KG1 (cell line): Measurements from ENCODE around the gene CCDC88B.

Experiments
- DNase-seq: peaks from one replicate; lab custom pipeline; 2025; lab: John Stamatoyannopoulos, UW

Gene CCDC88B

DNA sequence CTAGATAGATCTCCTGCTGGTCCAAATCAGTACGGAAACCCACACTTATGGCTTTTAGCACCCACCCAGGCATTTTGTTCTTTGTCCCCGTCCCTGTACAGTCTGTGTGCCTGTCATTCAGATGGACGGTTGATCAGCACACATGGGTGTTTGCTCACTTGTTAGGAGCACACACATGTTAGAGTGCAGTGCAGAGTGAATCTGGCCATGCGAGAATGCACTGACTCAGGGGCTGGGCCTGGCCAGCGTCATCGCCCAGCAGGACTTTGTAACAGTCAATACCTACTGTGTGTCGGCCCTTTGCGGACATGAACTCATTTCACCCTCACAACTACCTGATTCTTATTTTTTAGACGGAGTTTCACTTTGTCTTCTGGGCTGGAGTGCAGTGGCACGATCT is 22.3 kb downstream of the CCDC88B start:
- DNase-seq: no peak

DNA sequence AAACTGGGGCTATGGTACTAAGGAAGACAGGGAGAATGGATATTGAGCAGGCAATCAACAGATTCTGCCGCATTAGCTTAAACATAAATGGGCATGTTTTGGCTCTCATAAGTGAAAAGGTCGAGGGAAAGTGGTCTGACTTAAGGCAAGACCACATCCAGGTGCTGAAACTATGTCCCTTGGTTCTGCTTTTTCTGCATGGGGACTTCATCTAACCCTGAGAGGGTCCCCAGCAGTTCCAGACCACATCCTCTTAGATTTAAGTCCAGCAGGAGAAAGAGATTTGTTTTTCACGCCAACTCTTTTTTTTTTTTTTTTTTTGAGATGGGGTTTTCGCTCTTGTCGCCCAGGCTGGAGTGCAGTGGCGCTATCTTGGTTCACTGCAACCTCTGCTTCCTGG is 24.4 kb downstream of the CCDC88B start:
- no peak for DNase-seq

DNA sequence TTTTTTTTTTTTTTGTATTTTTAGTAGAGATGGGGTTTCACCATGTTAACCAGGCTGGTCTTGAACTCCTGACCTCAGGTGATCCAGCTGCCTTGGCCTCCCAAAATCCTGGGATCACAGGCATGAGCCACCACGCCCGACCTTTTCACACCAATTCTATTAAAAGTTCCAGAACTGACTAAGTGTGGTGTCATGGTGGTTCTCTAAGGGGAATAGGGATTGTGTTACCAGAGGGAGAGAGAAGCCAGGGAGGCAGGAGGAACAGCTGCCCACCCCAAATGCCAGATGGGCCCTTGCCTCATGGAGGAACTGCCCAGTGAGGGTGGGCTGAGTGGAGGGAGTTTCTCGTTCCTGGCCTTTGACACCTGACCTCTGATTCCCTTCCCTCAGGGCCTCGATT is 24.9 kb downstream of the CCDC88B start:
- no peak for DNase-seq

DNA sequence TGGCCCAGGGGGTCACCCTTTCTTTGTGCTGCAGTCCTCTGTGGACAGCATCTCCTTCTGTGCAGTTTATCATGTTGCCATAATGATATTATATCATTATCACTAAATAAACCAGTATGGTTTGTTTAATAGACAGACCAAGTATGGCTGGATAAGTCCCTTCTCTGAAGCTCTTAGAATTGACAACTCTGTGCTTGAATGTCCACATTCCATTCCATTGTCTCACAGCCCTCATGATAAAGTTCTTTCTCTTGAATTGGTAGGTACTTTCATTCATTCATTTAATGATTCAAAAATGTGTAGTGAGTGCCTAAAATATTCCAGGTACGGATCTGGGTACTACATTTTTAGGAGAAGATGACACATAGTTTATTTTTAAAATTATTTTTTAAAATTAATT is 26.7 kb downstream of the CCDC88B start:
- no peak for DNase-seq

DNA sequence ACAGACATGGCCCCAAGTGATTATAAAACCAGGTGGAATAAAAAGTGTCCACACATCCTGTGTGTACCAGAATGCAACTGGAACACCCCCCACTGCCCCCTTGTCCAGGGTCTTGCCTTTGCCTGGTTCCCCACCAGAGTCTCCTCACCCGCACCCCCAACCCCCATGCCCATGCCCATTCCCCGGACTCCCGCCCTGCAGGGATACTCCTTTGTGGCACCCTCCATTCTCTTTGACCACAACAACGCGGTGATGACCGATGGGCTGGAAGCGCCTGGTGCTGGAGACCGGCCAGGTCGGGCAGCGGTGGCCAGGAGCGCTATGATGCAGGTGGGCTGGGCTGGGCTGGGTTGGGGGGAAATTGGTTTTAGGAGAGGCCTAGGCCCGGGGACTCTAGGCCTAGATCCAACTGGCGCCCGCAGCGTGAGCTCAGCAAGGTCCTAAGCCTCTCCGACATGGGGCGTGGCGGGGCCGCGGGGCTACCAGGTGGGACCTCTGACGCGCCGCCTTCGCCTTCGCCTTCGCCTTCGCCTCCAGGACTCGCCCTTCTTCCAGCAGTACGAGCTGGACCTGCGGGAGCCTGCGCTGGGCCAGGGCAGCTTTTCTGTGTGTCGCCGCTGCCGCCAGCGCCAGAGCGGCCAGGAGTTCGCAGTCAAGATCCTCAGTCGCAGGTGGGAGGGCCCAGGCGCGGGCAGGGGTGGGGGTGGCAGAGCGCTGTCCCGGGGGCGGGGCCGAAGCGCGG is 28.1 kb downstream of the CCDC88B start:
- DNase-seq: no peak

DNA sequence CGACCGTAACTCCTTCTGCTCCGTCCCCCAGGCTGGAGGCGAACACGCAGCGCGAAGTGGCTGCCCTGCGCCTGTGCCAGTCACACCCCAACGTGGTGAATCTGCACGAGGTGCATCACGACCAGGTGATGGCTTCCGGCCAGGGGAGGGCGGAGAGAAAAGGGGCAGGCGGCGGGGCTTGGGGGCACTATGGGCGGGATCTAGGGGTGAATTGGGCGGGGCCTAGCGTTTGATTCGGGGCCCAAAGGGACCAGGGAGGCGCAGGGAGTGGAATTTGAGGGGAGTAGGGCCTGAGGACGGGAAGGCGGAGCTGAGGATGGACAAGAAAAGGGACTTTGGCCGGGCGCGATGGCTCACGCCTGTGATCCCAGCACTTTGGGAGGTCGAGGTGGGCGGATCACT is 28.7 kb downstream of the CCDC88B start:
- DNase-seq: no peak

DNA sequence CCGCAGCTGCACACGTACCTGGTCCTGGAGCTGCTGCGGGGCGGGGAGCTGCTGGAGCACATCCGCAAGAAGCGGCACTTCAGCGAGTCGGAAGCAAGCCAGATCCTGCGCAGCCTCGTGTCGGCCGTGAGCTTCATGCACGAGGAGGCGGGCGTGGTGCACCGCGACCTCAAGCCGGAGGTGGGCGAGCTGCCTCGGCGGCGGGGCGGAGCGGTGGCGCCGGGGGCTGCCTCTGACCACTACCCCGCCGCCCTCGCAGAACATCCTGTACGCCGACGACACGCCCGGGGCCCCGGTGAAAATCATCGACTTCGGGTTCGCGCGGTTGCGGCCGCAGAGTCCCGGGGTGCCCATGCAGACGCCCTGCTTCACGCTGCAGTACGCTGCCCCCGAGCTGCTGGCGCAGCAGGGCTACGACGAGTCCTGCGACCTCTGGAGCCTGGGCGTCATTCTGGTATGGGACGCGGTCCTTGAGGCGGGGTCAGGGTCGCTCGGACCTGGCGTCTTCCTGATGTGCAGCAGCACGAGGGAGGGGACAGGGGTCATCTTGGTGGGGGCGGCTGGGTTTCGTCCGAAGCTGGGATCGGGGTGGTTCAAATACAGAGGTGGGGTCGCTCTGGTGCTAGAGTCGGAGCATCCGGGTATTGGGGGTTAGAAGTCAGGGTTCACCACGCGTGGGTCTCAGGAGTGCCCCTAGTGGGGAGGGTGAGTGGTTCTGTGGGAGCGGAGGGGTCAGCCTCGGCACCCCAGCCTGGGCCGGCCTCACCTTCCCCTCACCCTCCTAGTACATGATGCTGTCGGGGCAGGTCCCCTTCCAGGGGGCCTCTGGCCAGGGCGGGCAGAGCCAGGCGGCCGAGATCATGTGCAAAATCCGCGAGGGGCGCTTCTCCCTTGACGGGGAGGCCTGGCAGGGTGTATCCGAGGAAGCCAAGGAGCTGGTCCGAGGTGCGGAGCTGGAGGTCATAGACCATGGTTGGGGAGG is 29.7 kb downstream of the CCDC88B start:
- DNase-seq: no peak

DNA sequence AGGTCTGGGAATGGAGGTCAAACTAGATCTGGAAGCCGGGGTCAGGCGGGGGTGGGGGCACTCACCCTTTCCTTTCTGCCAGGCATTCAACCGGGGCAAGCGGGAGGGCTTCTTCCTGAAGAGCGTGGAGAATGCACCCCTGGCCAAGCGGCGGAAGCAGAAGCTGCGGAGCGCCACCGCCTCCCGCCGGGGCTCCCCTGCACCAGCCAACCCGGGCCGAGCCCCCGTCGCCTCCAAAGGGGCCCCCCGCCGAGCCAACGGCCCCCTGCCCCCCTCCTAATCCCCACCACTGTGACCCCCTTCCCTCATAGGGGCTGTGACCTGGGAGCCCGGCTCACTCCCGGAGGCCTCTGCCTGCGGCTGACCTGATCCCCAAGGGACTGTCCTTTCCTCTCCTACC is 31.2 kb downstream of the CCDC88B start:
- DNase-seq: no peak

DNA sequence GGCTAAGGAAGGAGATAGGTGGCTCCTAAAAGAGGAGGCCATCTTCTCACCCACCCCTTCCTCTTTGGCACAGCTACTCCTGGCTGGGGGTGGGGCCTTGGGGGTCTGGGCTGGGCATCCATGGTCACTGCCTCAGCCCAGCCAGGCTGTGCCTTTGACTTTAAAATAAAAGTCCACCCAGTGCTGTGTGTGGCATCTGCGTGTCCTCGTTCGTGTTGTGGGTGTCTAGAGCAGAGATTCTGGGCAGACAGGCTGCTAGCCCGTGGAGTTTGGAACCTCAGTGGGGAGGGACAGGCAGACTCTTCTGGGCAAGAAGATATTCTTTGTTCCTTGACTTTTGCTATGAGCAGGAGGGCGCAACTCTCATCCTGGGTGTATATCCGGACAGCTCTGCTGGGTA is 32.0 kb downstream of the CCDC88B start:
- no peak for DNase-seq

DNA sequence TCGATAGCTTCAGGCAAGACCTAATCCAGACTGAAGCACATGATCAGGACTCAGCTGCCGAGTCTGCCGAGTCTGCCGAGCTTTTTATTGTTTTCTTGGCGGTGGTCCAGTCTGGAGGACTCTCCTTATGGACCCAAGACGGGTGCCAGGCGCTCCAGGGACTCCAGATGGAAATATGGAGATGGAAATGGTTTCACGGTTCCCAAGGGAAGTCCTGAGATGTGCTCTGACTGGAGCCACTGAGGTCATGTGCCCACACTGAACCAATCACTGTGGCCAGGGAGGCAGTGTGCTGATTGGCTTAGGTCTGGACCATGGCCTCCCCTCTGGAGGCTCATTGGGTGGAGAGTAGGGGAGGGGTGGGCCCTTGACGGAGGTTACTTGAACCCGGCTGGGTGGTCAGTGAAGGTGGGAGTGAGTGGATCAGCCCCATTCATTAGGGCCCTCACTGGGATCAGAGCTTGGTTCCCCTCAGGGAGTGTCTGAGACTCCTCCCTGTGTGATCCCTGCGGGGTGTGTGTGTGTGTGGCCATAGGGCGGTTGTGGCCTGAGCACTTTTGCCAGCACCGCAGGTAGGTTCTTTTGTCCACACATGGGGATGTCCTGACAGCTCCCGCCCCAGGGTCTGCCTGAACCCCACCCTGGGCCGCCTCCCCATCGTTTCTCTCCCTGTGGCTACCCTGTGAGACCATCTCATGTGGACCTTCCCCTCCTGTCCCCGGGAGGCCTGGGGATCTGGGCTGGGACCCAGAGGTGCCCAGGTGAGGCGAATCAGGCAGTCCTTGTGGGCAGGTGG is 33.0 kb downstream of the CCDC88B start:
- no peak for DNase-seq

DNA sequence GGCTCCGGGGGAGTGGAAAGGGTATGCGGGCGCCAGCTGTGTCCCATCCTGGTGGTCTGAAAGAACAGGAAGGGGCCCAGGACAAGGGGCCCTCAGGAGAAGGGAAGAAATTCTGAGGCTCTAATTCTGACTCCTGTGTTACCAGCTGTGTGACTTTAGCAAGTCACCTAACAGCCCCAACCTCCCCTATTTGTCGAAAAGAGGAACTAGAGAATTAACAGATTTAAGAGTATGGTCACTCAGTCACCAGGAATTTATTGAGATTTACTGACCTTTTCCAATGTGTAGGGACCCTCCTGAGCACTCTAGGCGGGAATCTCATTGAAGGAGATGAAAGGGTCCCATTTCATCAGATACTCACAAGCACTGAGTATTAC is 33.6 kb downstream of the CCDC88B start:
- no peak for DNase-seq

DNA sequence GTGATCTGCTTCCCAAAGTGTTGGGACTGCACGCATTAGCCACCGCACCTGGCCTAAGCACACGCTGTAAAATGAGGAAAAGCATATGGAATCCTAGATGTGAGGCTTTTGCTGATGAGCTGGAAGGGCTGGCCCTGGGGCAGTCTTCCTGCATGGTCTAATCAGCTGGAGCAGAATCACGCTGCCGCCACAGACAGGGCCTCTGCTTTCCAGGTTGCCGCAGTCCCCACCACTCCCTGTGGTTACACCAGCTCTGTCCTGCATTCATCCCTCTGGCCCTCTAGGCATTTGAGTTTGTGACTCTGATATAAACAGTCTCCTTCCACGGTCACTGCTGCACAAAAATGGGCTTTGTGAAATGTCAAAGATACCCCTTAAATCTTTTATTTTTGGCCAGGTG is 36.1 kb downstream of the CCDC88B start:
- DNase-seq: no peak

DNA sequence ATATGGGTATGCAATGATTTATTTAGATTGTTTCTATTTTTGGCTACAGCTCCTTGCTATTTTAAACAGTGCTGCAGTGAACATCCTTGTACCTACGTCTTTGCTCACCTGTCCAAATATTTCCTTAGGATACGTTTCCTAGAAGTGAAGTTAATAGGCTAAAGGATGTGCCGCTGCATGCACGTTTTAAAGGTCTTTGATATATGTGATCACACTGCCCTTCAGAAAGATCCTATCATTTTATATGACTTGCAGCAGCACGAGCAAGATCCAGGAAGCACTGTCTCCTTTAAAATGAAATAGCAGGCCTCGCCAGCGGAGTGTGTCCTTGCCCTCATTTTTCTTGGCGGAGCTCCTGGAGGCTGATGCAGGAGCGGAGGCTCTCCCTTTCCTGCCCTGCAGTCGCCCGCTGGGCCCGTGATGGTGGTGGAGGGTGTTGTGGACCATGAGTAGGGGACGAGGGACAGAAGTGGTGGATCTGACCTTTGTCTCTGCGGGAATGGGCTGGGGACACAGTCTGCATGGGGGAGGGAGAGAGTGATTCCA is 38.4 kb downstream of the CCDC88B start:
- no peak for DNase-seq

DNA sequence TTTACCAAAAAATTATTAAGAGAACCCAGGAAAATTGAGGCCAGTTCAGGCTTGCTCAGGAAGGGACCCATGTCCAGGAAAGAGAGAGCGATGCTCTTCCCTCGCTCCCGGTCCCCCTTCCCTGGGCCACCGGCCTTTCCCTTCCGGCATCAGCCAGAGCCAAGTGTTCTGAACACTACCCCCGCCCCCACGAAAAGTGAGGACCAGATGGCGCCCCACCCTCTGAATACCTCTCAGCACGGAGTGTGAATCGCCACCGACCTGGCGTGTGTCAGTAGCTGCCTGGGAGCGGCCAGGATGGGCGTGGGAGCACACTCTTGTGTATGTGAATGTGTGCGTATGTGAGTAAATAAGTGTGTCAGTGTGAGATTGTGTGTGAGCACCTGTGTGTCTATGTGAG is 39.2 kb downstream of the CCDC88B start:
- no peak for DNase-seq

DNA sequence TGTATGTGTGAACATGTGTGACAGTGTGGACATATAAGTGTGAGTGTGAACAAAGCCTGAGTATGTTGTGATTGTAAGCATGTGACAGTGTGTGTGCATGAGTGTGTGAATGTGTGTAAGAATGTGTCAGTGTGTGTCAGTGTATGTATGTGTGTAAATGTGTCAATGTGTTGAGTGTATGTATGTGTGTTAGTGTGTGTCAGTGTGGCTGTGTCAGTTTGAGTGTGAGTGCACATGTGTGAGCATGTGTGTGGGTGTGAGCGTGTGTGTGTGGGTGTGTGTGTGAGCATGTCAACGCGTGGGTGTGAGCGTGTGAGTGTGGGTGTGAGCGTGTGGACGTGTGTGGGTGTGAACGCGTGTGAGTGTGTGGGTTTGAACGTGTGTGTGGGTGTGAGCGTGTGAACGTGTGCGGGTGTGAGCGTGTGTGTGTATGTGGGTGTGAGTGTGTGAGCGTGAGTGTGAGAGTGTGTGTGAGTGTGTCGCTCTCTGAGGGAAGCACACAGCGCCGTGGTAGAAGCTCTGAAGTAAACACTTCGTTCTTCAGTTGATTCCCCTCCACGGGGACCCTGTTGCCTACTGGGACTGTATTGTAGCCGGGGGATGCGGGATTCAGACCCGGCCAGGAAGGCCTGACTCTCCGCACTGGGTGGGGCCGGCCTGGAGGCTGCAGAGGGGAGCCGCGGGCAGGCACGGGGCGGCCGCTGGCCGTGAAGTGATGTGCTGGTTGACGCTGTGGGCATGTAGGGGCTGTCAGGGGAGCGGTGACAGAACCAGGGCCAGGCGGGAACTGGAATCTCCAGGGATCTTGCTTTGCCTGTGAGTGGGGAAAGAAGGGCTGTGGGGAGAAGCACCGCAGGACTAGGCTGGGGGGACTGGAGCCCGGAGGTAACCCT is 40.1 kb downstream of the CCDC88B start:
- no peak for DNase-seq

DNA sequence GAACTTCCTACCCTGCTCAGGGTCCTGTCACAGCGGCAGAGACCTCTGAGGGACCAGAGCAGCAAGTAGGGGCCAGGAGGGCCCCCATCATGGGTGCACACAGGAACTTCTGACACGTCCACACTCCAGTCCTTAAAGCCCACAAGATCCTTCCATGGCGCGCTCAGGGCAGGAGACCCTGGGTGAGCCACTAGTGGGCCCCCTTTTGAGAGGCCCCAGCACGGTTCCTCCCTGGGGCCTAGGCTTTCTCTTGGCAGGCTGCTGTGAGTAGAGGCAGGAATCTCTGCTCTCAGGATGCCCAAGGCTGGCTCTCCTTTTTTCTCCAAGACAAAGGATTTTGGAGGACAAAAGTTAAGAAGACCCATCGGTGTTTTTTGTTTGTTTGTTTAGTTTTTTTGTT is 41.3 kb downstream of the CCDC88B start:
- DNase-seq: no peak

DNA sequence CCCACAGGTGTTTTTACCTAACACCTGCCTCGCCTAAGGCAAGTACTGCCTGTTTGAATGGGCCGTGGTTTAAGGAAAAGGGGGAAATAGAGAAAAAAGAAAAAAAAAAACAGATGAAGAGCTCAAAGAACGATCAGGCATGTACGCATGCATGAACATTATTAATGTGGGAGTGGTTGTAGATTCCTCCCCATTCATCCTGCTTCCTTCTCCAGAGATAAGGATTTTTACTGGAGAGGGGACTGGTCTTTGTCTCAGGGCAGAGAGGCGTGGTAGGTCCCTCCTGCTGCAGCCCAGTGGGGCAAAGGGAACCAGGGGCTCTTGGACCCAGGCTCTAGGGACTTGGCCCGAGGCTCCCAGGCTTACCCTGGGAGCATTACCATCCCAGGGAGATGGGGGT is 42.0 kb downstream of the CCDC88B start:
- no peak for DNase-seq

DNA sequence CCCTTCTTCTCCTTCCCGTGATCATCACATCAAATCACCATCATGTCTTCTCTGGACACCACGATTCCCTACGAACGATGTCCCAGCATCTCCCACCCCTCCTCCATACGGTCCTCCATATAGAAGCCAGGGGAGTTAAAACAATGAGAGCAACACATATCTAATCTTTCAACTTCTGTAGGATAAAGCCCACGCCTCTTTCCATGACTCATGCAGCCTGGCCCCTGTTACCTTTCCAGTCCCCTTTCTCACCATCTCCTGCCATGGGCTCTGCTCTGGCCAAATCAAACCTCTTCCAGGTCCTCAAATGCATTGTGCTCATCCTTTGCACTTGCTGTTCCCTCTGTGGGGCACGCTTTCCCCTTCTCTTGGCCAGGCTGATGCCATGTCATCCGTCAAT is 42.6 kb downstream of the CCDC88B start:
- DNase-seq: no peak

DNA sequence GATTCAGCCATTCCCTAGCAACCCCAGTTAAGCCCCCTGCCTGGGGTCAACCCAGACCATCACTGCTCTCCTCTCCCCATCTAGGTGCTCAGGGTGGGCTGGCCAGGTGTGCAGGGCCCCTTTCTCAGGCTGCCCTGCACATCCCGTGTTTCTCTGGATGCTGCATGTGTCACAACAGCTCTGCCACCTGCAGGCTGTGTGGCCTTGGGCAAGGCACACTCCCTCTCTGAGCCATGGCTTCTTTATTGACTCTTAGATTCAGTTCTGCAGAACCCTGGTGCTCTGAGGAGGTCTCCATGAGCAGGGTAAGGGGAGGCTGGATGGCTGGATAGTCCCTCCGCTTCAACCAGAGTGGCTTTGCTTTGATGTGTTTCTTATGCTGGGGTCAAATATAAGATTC is 43.6 kb downstream of the CCDC88B start:
- DNase-seq: no peak

DNA sequence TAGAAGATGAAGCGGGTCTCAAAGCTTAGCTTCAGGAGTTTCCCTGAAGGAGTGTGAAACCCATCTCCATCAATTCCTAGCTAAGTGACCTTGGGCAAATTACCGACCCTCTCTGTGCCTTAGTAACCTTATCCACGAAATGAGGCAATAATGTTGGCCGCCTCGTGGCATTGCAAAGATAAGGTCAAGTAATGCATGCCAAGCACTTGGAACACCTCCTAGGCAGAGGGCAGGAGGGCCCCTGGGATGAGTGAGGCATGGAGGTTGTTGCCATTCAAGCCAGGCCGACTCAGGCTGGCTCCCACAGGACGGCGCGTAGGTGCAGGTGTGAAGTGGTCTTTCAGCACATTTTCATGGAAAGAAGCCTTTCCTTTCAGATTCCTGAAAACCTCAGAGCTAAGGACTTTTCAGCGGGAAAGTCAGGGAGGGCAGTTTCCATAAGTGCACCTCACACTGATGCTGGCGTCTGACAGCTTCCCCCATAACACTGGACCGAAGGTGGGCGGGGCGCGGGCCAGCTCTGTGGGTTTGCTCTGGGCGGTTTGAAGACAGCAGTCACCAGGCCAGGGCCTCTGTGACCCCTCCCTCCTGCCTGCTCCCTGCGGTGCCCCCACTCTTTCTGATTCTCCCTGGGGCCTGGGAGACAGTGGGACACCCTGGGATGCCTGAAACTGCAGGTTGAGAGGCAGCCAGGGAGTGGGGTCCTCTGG is 44.2 kb downstream of the CCDC88B start:
- DNase-seq: no peak
